Measurements from ENCODE around the gene MARCHF10. TPM values are rescaled to one million over a fixed set of nuclear protein-coding genes. Genes with fewer than 3 reads are reported as not detected.
"Not testable (repeated sequence)": the region's sequence is repeated elsewhere in the genome, so short reads cannot be mapped to it uniquely, and the experiment has no call there.

Gene MARCHF10
- total and polyA plus RNA-seq, 9 donors: 0.06 to 6.5 (median 0.46) TPM; not detected in 3

- no peaks in the 10 kb centered on the region for H3K27me3 ChIP-seq
- WGBS, 3 donors: 73 to 81% (median 79%) methylated on average over 19 of the region's 19 CpGs
- no peaks in the 10 kb centered on the region for H3K36me3 ChIP-seq
- H3K4me1 ChIP-seq (ENCODE audit: insufficient read depth): peaks cover 14% of the 10 kb centered on the region
- TF ChIP-seq CTCF (IDR thresholded peaks at IDR 0.05): no peak
- TF ChIP-seq POLR2A (IDR thresholded peaks at IDR 0.05): no peak
- TF ChIP-seq EP300 (IDR thresholded peaks at IDR 0.05): no peak
- no peak overlapping the region for H3K4me3 ChIP-seq
- intact Hi-C loops (cut with DNase I): no loop called here
- DNase-seq: no peak
- no peaks in the 10 kb centered on the region for H3K9me3 ChIP-seq
- H3K27ac ChIP-seq: no peak overlapping the region
Measured at GRCh38 chr17:62693616-62694409, 114.3 kb downstream of the MARCHF10 start.

GRCh38 chr17:62692721-62693431 lies 115.2 kb downstream of the MARCHF10 start:
- no peaks in the 10 kb centered on the region for H3K9me3 ChIP-seq
- no peak overlapping the region for H3K4me3 ChIP-seq
- WGBS, 3 donors: 78 to 88% (median 82%) methylated on average over 14 of the region's 14 CpGs
- intact Hi-C loops (cut with DNase I): no loop called here
- peaks cover 14% of the 10 kb centered on the region for H3K4me1 ChIP-seq (ENCODE audit: insufficient read depth)
- no peak overlapping the region for H3K27ac ChIP-seq
- no peaks in the 10 kb centered on the region for H3K36me3 ChIP-seq
- H3K27me3 ChIP-seq: no peaks in the 10 kb centered on the region
- DNase-seq: peak in 2 of 5 donors; percentile 42 to 63
- TF ChIP-seq POLR2A (IDR thresholded peaks at IDR 0.05): no peak
- TF ChIP-seq CTCF (IDR thresholded peaks at IDR 0.05): peak in 1 of 3 donors; percentile 16
- TF ChIP-seq EP300 (IDR thresholded peaks at IDR 0.05): no peak

- DNase-seq: no peak
- Histone ChIP-seq H3K4me3 (no peak overlapping the region), H3K9me3 (no peaks in the 10 kb centered on the region), H3K27ac (no peak overlapping the region), H3K36me3 (no peaks in the 10 kb centered on the region), H3K4me1 (ENCODE audit: insufficient read depth) (peaks cover 10% of the 10 kb centered on the region), H3K27me3 (no peaks in the 10 kb centered on the region)
- intact Hi-C loops (cut with DNase I): no loop called here
- TF ChIP-seq EP300 (IDR thresholded peaks at IDR 0.05) (no peak), CTCF (IDR thresholded peaks at IDR 0.05) (no peak), POLR2A (IDR thresholded peaks at IDR 0.05) (no peak)
- WGBS, 3 donors: 83 to 88% (median 86%) methylated on average over 18 to 20 of the region's 20 CpGs
Measured at GRCh38 chr17:62692159-62692651, 115.9 kb downstream of the MARCHF10 start.

- 82 to 89% (median 88%) methylated on average over 8 of the region's 8 CpGs for WGBS, 3 donors
- H3K4me1 ChIP-seq (ENCODE audit: insufficient read depth); H3K4me3 ChIP-seq; DNase-seq; H3K27ac ChIP-seq; intact Hi-C loops (cut with DNase I); H3K36me3 ChIP-seq; H3K9me3 ChIP-seq; H3K27me3 ChIP-seq: not testable (repeated sequence)
Measured at GRCh38 chr17:62691589-62691915, 116.6 kb downstream of the MARCHF10 start.

All from ovary (tissue), 9 donors.